ENCODE data around the gene CDH2.

GRCh38 chr18:27985832-27986231 is 191.1 kb downstream of the CDH2 start:
- TF ChIP-seq EZH2 (IDR thresholded peaks at IDR 0.05; ENCODE audit: borderline replicate concordance, insufficient read depth, low read length, poor library complexity, severe bottlenecking) (no peak), CTCF (IDR thresholded peaks at IDR 0.05; ENCODE audit: poor library complexity, severe bottlenecking) (no peak), REST (IDR thresholded peaks at IDR 0.05; ENCODE audit: borderline replicate concordance) (no peak), POLR2AphosphoS5 (IDR thresholded peaks at IDR 0.05) (no peak), EP300 (conservative IDR thresholded peaks at IDR 0.05; ENCODE audit: poor library complexity, severe bottlenecking) (no peak), TAF1 (IDR thresholded peaks at IDR 0.05; ENCODE audit: low read depth) (no peak), MXI1 (conservative IDR thresholded peaks at IDR 0.05; ENCODE audit: poor library complexity, severe bottlenecking) (no peak), RAD21 (conservative IDR thresholded peaks at IDR 0.05) (no peak)
